Mammary epithelial cell (primary cell): ENCODE results near the gene PWP1.

Experiments
- CTCF ChIP-seq, 2 donors: IDR thresholded peaks in 1 of 2; conservative IDR thresholded peaks in 1 of 2; 2 replicates each; pipeline ENCODE4 v1.5.1; 2011 to 2012; ENCODE audit warnings: inconsistent platforms in 2 of 2, low read length in 2 of 2, mild to moderate bottlenecking in 2 of 2, control low read depth in 1 of 2, low read depth in 1 of 2; ENCODE audit not compliant: insufficient read depth in 1 of 2; ENCODE audit errors: extremely low read depth in 1 of 2
- EZH2 ChIP-seq: IDR thresholded peaks from 2 replicates; pipeline ENCODE4 v1.6.1; 2012; ENCODE audit warnings: low read length, inconsistent platforms, borderline replicate concordance

- TF ChIP-seq CTCF (conservative IDR thresholded peaks at IDR 0.05 in 1 of 2, IDR thresholded peaks at IDR 0.05 in 1 of 2; ENCODE audit: extremely low read depth in 1 of 2, insufficient read depth in 1 of 2, low read depth in 1 of 2, low read length in 2 of 2) (no peak), EZH2 (no peak)
Measured at GRCh38 chr12:107655281-107656065, 30.1 kb upstream of the PWP1 start.
